CD4-positive, alpha-beta T cell treated with Interleukin-6 at 100 ng/mL for 8 hours (primary cell): ENCODE results near the gene KLF12.

Experiments
- DNase-seq: peaks from one replicate; pipeline ENCODE4 v3.0.0-alpha.2; 2020; ENCODE audit warnings: mixed read lengths, low spot score

Gene KLF12

GRCh38 chr13:74135326-74136083 is 1.3 kb upstream of the KLF12 start:
- DNase-seq: peak; percentile 45

- DNase-seq: peak; percentile 38
Observed at GRCh38 chr13:74134777-74135325, 647 bp upstream of the KLF12 start.

DNA sequence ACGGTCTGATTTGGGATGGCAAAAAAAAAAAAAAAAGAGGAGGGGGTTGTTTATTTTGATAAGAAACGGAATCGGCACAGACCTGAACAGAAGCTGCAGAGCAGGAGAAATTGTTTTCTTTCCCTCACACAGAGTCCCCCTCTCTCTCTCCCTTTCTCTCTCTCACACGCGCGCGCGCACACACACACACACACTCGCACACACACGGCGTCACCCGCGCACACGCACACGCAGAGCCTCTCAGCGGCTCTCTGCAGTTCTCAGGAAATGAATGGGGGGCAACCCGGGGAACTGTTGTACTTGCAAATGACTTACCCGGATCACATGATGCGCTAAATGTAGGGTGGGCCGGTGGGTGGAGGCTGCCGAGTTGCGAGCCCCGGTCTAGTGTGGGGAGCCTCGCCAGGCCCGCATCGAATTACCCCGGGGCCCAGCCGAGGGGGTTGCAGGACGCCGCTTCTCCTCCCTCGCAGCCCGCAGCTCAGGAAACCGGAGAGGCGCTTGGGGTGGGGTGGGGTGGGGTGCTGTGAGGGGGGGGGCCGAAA is 475 bp downstream of the KLF12 start:
- peak; percentile 91 for DNase-seq

DNA sequence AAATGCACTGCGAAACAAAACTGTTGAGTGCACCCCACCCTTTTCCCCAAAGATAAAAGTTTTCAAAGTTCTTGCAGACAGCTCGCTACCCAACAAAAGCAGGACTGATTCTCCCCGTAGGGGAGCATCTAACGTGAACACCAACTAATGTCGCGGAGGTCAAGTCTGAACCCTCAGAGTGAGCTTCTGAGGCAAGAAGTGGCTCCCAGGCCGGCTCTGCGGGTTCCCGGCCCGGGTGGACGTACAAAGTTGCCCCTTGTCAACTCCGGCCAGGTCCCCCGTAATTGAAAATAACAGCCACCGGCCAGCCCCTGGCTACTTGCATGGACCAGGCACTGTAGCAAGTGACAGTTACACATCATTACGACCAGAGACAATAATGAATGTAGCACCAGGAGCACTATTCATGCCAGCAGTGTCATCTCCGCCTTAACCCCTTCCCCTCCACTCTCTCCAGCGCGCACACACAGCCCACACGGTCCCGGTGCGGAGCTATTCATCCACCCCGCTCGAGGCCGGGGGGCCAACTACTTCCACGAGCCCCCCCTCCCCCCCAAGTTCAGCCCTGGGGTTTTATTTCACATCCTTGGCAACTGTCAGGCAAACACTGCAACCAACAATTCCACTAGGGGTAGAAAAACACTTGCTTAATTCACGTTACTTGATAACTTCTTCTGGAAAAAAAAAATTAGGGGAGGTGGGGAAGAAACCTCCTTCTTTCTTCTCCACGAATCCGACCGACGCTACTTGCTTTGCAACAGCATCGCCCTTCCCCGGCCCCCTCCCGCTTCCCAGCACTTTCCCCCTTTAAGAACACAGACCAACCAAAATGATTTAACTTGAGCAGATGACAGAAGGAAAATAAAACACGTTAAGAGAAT is 1.2 kb downstream of the KLF12 start:
- peak; percentile 21 for DNase-seq

GRCh38 chr13:74132152-74132775 is 1.9 kb downstream of the KLF12 start:
- peak; percentile 60 for DNase-seq

- no peak for DNase-seq
Observed at GRCh38 chr13:74131227-74131626, 3.0 kb downstream of the KLF12 start.

DNA sequence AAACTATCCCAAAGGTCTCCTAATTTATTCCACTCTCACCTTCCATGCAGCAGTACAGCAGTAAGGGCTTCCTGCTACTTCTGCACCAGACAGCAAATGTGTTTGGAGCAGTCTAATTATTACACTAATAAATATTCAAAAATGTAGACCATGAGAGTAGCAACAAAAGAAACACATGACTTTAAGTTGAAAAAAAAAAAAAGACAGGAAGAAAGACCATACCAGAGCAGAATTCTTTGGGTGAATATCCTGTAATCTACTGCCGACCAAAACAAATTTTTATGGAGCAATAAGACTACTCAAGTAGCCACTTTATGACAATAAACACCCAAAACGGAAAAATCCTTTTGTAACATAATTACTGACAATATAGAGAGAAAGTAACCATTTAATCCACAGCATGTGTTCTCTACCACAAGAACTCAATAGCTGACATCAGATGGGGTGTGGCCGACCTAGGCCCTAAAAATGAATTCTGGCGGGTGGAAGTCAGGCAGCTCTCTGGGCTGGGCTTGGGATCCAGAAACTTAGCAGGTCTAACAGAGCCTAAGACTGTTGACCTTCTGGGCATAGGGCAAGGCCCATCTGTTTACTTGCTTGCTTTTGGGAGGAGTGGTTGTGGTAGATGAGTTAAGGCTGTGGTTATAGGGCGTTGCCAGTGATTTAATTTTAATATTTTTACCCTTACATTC is 4.6 kb downstream of the KLF12 start:
- peak; percentile 32 for DNase-seq

DNA sequence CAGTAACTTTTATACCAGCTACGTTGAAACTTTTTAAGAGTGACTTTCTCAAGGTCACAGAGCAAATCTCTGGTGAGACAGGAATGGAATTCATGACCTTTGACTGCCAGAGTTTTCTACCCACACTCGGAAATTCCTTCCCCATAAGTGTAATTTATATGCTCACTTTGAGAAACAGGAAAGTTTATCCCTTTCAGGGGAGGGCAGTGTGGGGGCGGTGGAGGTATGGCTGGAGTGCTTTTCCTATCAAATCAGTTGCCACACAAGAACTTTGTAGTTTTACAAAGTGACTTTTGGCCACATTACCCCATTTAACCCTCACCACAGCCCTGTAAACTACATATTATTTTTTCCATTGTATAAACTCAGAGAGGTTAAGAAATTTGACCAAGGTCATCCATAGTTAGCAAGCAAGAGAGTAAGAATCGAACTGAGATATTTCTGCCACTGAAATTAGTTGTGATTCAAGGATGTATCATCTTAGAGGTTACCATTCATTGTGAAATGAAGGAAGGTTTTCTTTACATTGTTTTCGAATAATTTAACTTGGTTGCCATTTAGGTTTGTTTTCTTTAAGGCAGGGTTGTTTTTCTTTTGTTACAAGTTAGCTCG is 5.9 kb downstream of the KLF12 start:
- no peak for DNase-seq

DNA sequence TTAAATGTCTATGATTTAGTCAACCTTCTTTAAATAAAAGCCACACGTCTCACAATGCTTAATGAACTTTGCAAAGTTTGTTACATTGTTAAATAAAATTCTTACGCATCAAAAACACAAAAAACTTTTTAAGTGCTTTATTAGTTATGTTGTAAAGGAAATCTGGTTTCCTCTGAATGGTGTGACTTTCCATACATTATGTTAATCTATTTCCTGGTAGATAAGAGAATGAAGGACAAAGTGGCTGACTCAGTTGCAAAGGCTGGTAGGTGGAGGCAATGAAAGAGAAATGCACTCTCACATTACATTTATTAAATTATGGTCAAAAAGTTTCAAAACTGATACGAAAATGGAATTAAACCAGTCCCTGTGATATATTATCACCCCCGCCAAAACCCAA is 15.9 kb downstream of the KLF12 start:
- no peak for DNase-seq

GRCh38 chr13:74117207-74117705 is 16.9 kb downstream of the KLF12 start:
- no peak for DNase-seq

- no peak for DNase-seq
Observed at GRCh38 chr13:74115133-74115532, 19.1 kb downstream of the KLF12 start.

DNA sequence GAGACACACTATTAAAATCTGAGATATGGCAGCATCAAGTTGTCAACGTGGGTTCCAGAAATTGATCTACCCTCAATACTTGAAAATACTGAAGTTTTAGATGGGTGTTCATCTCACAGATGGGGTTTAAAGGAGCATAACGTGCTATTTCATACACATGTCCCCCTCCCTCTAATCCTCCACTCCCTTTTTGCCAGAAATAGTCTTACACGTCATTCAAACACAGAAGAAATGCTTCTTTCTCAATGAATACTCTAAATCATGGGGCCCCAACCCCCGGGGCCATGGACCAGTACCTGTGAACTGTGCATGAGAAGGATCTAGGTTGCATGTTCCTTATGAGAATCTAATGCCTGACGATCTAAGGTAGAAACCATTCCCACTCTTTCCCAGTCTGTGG is 19.6 kb downstream of the KLF12 start:
- DNase-seq: no peak

DNA sequence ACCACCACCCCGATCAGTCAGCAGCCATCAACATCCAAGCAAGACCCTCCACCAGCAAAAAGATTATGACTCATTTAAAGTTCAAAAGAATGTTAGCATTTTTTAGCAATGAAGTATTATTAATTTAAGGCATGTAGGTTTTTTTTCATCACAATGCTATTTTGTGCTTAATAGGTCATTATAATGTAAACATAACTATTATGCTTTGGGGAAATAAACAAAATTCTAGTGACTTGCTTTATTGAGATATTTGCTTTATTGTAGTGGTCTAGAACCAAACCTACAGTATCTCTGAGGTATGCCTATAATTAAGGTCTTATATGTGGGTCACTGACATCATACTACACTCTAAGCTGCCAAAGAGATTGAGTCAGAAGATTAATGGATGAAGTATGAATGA is 20.0 kb downstream of the KLF12 start:
- no peak for DNase-seq

DNA sequence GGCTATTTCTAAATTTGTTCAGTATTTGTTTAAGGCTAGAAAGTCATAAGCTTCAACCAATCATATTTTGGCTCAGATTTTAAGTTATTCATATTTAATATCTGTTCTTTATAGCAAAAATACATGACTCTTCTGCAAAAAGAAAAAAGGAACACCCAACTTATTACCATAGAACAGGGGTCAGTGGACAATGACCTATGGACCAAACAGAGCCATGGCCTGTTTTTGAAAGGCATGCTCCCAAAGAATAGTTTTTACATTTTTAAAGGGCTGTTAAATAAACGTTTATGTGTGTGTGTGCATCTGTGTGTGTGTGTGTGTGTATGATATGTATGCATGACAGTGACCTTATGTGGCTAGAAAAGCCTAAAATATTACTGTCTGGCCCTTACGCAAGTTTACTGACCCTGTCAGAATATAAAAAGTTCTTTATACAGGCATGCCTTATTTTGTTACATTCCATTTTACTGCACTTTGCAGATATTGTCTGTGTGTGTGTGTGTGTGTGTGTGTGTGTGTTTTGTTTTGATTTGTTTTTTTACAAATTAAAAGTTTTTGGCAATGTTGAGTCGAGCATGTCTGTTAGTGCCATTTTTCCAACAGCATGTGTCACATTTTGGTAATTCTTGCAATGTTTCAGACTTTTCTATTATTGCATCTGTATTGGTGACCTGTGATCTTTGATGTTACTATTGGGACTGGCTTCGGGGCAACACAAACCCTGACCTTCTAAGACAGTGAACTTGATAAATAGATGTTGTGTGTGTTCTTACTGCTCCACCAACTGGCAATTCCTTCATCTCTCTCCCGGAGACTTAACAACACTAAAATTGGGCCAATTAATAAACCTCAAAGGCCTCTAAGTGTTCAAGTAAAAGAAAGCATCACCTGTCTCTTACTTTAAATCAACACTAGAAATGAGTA is 22.0 kb downstream of the KLF12 start:
- DNase-seq: no peak

DNA sequence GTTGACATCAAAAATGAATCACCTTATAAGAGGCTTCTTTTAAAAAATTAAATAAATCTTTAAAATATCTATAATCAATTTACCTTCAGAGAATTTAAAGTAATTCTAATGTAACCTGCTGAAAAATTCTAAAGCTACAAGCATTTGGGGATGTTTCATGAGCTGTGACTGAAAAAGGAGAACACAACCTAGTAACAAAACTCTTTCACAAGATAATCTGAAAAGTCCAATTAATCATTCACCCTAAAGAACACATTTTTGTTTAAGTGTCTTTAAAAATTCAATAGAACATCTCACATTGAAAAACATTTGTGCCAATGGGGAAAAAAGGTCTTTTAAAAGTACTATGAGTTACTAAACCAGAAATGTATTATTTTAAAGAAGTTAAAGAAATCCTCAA is 22.8 kb downstream of the KLF12 start:
- DNase-seq: no peak

DNA sequence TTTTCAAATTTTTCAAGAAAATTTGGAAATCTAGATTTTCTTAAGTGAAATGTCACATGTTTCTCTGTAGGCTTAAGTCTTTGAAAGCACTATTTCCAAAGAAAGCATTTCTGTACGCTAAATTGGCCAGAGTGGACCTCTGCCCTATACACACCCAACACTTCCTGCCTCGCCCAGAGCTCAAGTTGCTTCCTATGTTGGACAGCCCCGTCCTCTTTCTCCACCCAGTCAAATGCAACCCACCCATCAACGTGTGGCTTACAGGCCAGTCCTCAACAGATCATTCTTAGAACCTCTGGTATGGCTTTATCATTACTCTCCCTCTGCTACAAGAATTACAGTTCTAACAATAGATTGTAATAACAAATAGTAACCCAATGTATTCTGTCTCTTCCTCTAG is 24.2 kb downstream of the KLF12 start:
- no peak for DNase-seq

DNA sequence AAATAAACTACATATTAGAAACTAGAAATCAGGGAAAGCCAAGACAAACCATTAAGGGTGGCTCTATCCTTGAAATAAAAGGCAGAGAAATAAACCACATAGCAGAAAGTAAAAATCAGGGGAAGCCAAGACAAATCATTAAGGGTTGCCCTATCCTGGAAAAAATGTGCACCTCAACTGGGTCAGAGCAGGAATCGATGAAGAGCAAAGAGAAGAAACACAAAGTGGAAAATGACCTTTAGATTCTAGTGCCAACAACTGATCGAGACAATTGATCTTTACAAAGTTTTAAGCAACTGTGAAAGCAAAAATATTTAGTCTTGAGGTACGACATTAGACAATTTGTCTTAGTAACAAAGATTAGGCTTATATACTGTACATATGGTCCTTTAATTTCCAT is 26.6 kb downstream of the KLF12 start:
- DNase-seq: no peak

GRCh38 chr13:74105871-74106270 is 28.3 kb downstream of the KLF12 start:
- DNase-seq: no peak

DNA sequence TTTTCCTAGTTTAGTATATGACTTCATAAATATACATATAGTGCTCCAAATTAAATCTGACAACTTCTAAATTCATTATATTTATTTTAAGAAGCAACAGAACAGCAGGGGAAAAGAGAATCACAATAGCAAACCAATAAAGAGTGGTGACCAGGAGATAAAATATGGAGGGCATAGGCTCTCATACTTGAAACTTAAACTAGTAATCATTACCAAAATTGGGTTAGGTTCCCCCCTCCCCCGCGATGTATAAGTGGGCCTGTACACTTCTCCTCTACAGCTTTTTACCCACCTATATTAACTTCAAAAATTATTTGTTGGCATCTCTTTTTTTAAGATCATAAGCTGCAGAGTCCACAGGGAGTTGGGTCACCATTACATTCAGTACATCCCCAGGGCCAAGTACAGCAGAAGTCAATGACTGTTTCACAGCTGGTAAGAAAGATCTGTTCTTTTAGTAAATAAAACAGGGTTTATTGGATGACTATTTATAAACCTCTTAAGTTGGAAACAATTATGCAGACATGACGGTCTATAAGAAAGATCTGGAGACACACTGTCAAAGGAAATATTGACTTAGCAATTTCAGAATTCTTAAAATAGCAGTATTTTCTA is 29.4 kb downstream of the KLF12 start:
- DNase-seq: no peak
